ENCODE data around the gene CDH4.

The CDH4 gene

DNA sequence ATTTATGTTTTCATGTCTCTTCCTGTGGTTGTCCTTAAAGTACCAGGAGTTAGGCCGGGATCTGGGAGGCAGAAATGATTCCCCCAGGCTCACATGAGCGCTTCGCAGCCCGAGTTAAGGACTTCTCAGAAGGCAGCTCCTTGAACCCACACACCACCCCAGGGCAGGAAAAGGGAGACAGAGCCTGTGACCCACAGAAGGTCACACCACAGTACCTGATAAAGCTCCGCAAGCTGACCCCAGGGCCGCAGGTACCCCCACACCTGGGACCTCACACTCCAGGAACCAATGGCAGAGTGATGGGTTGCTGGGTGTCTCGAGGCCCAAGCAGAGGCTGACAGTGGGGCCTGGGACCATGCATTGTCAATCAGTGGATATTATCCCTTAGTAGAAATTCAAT is 207.6 kb downstream of the CDH4 start:
- TF ChIP-seq, protein P1, sequence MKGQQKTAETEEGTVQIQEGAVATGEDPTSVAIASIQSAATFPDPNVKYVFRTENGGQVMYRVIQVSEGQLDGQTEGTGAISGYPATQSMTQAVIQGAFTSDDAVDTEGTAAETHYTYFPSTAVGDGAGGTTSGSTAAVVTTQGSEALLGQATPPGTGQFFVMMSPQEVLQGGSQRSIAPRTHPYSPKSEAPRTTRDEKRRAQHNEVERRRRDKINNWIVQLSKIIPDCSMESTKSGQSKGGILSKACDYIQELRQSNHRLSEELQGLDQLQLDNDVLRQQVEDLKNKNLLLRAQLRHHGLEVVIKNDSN (IDR thresholded peaks at IDR 0.05): no peak
- TF ChIP-seq ZBTB7A (IDR thresholded peaks at IDR 0.05; ENCODE audit: low read depth) (no peak), RAD21 (IDR thresholded peaks at IDR 0.05; ENCODE audit: low read depth) (no peak), TAF1 (IDR thresholded peaks at IDR 0.05; ENCODE audit: low read depth) (no peak), EGR1 (IDR thresholded peaks at IDR 0.05) (no peak), YY1 (IDR thresholded peaks at IDR 0.05; ENCODE audit: low read depth) (no peak), EP300 (IDR thresholded peaks at IDR 0.05; ENCODE audit: borderline replicate concordance) (no peak), NFIC (IDR thresholded peaks at IDR 0.05) (no peak), CREB1 (IDR thresholded peaks at IDR 0.05; ENCODE audit: low read depth) (no peak), TCF12 (IDR thresholded peaks at IDR 0.05; ENCODE audit: low read depth) (no peak), CEBPB (IDR thresholded peaks at IDR 0.05) (no peak)
- TF ChIP-seq, protein P2, sequence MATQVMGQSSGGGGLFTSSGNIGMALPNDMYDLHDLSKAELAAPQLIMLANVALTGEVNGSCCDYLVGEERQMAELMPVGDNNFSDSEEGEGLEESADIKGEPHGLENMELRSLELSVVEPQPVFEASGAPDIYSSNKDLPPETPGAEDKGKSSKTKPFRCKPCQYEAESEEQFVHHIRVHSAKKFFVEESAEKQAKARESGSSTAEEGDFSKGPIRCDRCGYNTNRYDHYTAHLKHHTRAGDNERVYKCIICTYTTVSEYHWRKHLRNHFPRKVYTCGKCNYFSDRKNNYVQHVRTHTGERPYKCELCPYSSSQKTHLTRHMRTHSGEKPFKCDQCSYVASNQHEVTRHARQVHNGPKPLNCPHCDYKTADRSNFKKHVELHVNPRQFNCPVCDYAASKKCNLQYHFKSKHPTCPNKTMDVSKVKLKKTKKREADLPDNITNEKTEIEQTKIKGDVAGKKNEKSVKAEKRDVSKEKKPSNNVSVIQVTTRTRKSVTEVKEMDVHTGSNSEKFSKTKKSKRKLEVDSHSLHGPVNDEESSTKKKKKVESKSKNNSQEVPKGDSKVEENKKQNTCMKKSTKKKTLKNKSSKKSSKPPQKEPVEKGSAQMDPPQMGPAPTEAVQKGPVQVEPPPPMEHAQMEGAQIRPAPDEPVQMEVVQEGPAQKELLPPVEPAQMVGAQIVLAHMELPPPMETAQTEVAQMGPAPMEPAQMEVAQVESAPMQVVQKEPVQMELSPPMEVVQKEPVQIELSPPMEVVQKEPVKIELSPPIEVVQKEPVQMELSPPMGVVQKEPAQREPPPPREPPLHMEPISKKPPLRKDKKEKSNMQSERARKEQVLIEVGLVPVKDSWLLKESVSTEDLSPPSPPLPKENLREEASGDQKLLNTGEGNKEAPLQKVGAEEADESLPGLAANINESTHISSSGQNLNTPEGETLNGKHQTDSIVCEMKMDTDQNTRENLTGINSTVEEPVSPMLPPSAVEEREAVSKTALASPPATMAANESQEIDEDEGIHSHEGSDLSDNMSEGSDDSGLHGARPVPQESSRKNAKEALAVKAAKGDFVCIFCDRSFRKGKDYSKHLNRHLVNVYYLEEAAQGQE (IDR thresholded peaks at IDR 0.05; ENCODE audit: low read depth): no peak

DNA sequence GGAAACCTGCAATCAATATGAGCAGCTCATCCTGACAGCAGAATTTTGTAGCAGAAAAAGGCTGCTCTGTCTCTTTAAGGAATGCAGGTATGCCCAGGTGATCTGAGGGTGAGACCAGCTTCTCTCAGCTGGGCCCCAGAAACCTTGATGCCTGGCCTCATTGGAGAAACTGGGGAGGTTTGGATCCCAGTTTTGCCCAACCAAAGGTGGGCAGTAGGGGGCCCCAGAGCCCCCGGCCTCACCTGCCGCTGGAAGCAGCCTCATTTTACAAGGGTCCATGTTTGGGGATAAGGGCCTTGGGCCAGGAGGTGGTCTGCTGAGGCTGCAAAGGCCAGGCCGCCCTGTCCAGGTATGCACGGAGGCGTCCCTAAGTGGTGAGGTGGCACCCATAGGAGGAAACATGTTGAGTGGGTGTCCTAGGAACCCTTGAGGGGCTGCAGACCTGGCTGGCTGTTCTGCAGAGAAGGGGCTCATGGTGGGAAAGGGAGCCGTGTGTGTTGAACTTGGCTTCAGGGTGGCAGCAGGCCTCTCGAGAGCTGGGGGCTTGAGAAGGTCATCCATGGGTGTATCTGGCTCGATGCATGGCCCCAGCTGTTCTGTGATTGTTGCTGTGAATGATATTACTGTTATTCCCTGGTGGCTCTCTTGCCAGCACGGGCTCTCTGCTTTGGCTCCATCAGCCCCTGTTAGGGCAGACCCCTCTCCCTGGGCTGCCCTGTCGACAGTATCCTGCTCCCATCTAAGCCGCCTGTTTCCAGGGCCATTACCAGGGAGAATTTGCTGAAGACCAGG is 208.4 kb downstream of the CDH4 start:
- TF ChIP-seq CEBPB (IDR thresholded peaks at IDR 0.05) (no peak), EGR1 (IDR thresholded peaks at IDR 0.05) (no peak), CREB1 (IDR thresholded peaks at IDR 0.05; ENCODE audit: low read depth) (no peak), YY1 (IDR thresholded peaks at IDR 0.05; ENCODE audit: low read depth) (no peak), NFIC (IDR thresholded peaks at IDR 0.05) (no peak), TEAD4 (IDR thresholded peaks at IDR 0.05) (no peak), EP300 (IDR thresholded peaks at IDR 0.05; ENCODE audit: borderline replicate concordance) (no peak), RAD21 (IDR thresholded peaks at IDR 0.05; ENCODE audit: low read depth) (no peak), TCF12 (IDR thresholded peaks at IDR 0.05; ENCODE audit: low read depth) (no peak), ZBTB7A (IDR thresholded peaks at IDR 0.05; ENCODE audit: low read depth) (no peak), FOXM1 (IDR thresholded peaks at IDR 0.05; ENCODE audit: borderline replicate concordance, low read depth) (no peak), TAF1 (IDR thresholded peaks at IDR 0.05; ENCODE audit: low read depth) (no peak)
- TF ChIP-seq, protein P1 (IDR thresholded peaks at IDR 0.05): no peak
- TF ChIP-seq, protein P3, sequence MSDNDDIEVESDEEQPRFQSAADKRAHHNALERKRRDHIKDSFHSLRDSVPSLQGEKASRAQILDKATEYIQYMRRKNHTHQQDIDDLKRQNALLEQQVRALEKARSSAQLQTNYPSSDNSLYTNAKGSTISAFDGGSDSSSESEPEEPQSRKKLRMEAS (IDR thresholded peaks at IDR 0.05): no peak
- TF ChIP-seq, protein P2 (IDR thresholded peaks at IDR 0.05; ENCODE audit: low read depth): no peak

DNA sequence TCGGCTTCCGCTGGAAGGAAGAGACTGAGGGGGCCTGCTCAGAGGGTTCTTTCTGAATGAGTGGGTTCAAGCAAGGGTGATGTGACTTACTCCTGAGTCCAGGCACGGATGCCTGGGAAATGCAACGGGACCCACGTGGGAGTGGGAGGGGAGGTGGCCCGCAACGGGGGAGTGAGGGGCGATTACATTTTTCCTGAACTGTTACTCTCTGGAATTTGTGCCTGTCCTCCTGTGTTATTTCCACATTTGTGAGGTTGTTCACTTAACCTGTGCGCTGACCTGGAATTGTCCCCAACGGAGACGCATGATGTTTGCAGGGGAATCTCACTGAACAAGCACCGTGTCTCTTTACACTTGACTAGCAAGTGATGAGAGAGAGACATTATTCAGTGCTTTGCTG is 209.4 kb downstream of the CDH4 start:
- no peak for TF ChIP-seq YY1 (IDR thresholded peaks at IDR 0.05; ENCODE audit: low read depth)
- TF ChIP-seq, protein P3 (IDR thresholded peaks at IDR 0.05): no peak
- TF ChIP-seq TEAD4 (IDR thresholded peaks at IDR 0.05): no peak
- TF ChIP-seq ZBTB7A (IDR thresholded peaks at IDR 0.05; ENCODE audit: low read depth): no peak
- no peak for TF ChIP-seq TCF12 (IDR thresholded peaks at IDR 0.05; ENCODE audit: low read depth)
- no peak for TF ChIP-seq FOXM1 (IDR thresholded peaks at IDR 0.05; ENCODE audit: borderline replicate concordance, low read depth)
- TF ChIP-seq TAF1 (IDR thresholded peaks at IDR 0.05; ENCODE audit: low read depth): no peak
- no peak for TF ChIP-seq CEBPB (IDR thresholded peaks at IDR 0.05)
- TF ChIP-seq, protein P2 (IDR thresholded peaks at IDR 0.05; ENCODE audit: low read depth): no peak
- no peak for TF ChIP-seq EP300 (IDR thresholded peaks at IDR 0.05; ENCODE audit: borderline replicate concordance)
- TF ChIP-seq, protein P1 (IDR thresholded peaks at IDR 0.05): no peak
- TF ChIP-seq CREB1 (IDR thresholded peaks at IDR 0.05; ENCODE audit: low read depth): no peak
- no peak for TF ChIP-seq EGR1 (IDR thresholded peaks at IDR 0.05)

Measured in Ishikawa (cell line).